ENCODE measurements around the gene RSPH10B2.
"Not testable (repeated sequence)": the region's sequence is repeated elsewhere in the genome, so short reads cannot be mapped to it uniquely, and the experiment has no call there.

The RSPH10B2 gene

DNA sequence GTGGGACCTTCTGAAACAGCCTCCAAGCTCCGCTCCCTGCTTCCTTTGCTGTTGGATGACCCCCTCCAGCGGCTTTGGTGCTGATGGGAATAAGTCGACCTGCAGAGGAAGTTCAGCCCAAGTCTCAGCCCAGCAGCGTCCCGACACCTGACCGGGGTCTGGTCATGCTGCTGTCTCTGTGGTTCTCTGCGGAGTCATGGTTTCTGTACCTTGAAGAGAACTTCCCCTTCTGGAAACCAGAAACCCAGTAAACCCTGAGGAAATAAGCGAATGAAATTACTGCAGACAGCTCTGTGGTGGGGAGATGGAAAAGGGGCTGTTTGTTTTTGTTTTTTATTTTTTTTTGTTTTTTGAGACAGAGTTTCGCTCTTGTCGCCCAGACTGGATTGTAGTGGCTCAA is 28.9 kb upstream of the RSPH10B2 start:
- Histone ChIP-seq H3K4me3 (ENCODE audit: insufficient read depth, low read length, poor library complexity, severe bottlenecking) (no peak overlapping the region), H3K79me2 (ENCODE audit: insufficient read depth, low read length) (peaks cover 4% of the 10 kb centered on the region), H3K27me3 (ENCODE audit: low read length) (no peaks in the 10 kb centered on the region), H3K9me2 (replicated peaks; ENCODE audit: insufficient read depth, low read length) (no peaks in the 10 kb centered on the region), H3K4me2 (ENCODE audit: low read depth, low read length, poor library complexity, severe bottlenecking) (no peak overlapping the region), H4K20me1 (ENCODE audit: low read depth, low read length) (no peaks in the 10 kb centered on the region), H2AFZ (ENCODE audit: low read depth, low read length, severe bottlenecking) (no peak overlapping the region), H3F3A (ENCODE audit: insufficient read depth) (no peaks in the 10 kb centered on the region), H3K9ac (ENCODE audit: low read length) (no peak overlapping the region), H3K36me3 (ENCODE audit: low read length) (no peaks in the 10 kb centered on the region), H3K27ac (ENCODE audit: low read depth, low read length) (no peak overlapping the region), H3K9me3 (ENCODE audit: insufficient read depth, low read length) (no peaks in the 10 kb centered on the region)
- TF ChIP-seq EZH2phosphoT487 (conservative IDR thresholded peaks at IDR 0.05; ENCODE audit: low read length) (no peak), CTCF (IDR thresholded peaks at IDR 0.05; ENCODE audit: insufficient read depth, low read length, poor library complexity, severe bottlenecking) (no peak)

DNA sequence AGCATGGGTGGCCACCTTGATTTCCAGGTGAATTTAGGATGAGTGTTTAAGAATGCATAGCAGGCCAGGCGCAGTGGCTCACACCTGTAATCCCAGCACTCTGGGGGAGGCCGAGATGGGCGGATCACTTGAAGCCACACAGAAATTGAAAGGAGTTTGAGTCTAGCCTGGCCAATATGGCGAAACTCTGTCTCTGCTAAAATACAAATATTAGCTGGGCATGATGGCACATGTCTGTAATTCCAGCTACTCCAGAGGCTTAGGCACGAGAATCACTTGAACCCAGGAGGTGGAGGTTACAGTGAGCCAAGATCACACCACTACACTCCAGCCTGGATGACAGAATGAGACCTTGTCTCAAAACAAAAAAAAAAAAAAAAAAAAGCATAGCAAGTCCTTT is 27.6 kb upstream of the RSPH10B2 start:
- H3K9ac ChIP-seq (ENCODE audit: low read length); H3K36me3 ChIP-seq (ENCODE audit: low read length); H3K27ac ChIP-seq (ENCODE audit: low read depth, low read length); H3K4me2 ChIP-seq (ENCODE audit: low read depth, low read length, poor library complexity, severe bottlenecking); H4K20me1 ChIP-seq (ENCODE audit: low read depth, low read length); H3K27me3 ChIP-seq (ENCODE audit: low read length); H3K9me3 ChIP-seq (ENCODE audit: insufficient read depth, low read length); H3K4me3 ChIP-seq (ENCODE audit: insufficient read depth, low read length, poor library complexity, severe bottlenecking); H3K9me2 ChIP-seq (replicated peaks; ENCODE audit: insufficient read depth, low read length); H3F3A ChIP-seq (ENCODE audit: insufficient read depth); H2AFZ ChIP-seq (ENCODE audit: low read depth, low read length, severe bottlenecking): not testable (repeated sequence)
- peaks cover 18% of the 10 kb centered on the region for H3K79me2 ChIP-seq (ENCODE audit: insufficient read depth, low read length)

DNA sequence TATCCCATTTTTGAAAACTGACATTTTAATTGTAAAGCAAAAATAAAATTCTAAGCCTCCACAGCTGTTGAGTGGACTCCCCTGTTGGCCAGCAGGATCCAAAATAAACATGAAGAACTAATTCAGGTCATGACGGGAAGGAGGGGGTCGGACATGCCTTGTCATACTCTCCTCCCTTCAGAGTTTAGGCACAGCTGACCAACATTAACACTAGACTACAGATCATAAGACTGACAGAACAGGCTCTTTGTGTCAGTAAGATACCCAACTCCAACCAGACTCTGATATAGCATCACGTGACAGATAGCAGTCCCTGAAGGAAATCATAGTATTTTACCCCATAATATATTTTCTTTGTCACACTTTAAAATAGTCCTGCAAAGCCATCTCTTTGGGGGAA is 26.2 kb upstream of the RSPH10B2 start:
- Histone ChIP-seq H3K79me2 (ENCODE audit: insufficient read depth, low read length) (peaks cover 19% of the 10 kb centered on the region), H3F3A (ENCODE audit: insufficient read depth) (no peaks in the 10 kb centered on the region), H2AFZ (ENCODE audit: low read depth, low read length, severe bottlenecking) (no peak overlapping the region), H3K9me2 (replicated peaks; ENCODE audit: insufficient read depth, low read length) (no peaks in the 10 kb centered on the region), H4K20me1 (ENCODE audit: low read depth, low read length) (no peaks in the 10 kb centered on the region), H3K9ac (ENCODE audit: low read length) (no peak overlapping the region), H3K4me2 (ENCODE audit: low read depth, low read length, poor library complexity, severe bottlenecking) (no peak overlapping the region), H3K36me3 (ENCODE audit: low read length) (no peaks in the 10 kb centered on the region), H3K9me3 (ENCODE audit: insufficient read depth, low read length) (no peaks in the 10 kb centered on the region), H3K27ac (ENCODE audit: low read depth, low read length) (no peak overlapping the region), H3K27me3 (ENCODE audit: low read length) (no peaks in the 10 kb centered on the region), H3K4me3 (ENCODE audit: insufficient read depth, low read length, poor library complexity, severe bottlenecking) (no peak overlapping the region)
- TF ChIP-seq CTCF (IDR thresholded peaks at IDR 0.05; ENCODE audit: insufficient read depth, low read length, poor library complexity, severe bottlenecking) (no peak), EZH2phosphoT487 (conservative IDR thresholded peaks at IDR 0.05; ENCODE audit: low read length) (no peak)

GRCh38 chr7:6728893-6729491 is 24.9 kb upstream of the RSPH10B2 start:
- peak overlapping the region; percentile 92 for H3K9ac ChIP-seq (ENCODE audit: low read length)
- peak overlapping the region; percentile 81 for H3K4me3 ChIP-seq (ENCODE audit: insufficient read depth, low read length, poor library complexity, severe bottlenecking)
- not testable (repeated sequence) for H3K36me3 ChIP-seq (ENCODE audit: low read length); H3K9me3 ChIP-seq (ENCODE audit: insufficient read depth, low read length); H3K27me3 ChIP-seq (ENCODE audit: low read length); H3K9me2 ChIP-seq (replicated peaks; ENCODE audit: insufficient read depth, low read length); H4K20me1 ChIP-seq (ENCODE audit: low read depth, low read length); H3K27ac ChIP-seq (ENCODE audit: low read depth, low read length); H3F3A ChIP-seq (ENCODE audit: insufficient read depth)
- H2AFZ ChIP-seq (ENCODE audit: low read depth, low read length, severe bottlenecking): peak overlapping the region; percentile 95
- H3K79me2 ChIP-seq (ENCODE audit: insufficient read depth, low read length): peaks cover 23% of the 10 kb centered on the region
- H3K4me2 ChIP-seq (ENCODE audit: low read depth, low read length, poor library complexity, severe bottlenecking): peak overlapping the region; percentile 54
